Measurements from ENCODE around the gene ADO.
"Not testable (repeated sequence)": the region's sequence is repeated elsewhere in the genome, so short reads cannot be mapped to it uniquely, and the experiment has no call there.

Gene ADO
- long read RNA-seq, donor 1, transcript ADO-201 (1 exons, 3,627 nt): major isoform, 32 of 32 reads
- long read RNA-seq, donor 1, partial matches to known transcripts: 0 of 32 reads
- long read RNA-seq, donor 1, other reads (novel, unspliced or antisense): 0 of 32 reads
- long read RNA-seq, donor 2, transcript ADO-201 (1 exons, 3,627 nt): major isoform, 38 of 38 reads
- long read RNA-seq, donor 2, partial matches to known transcripts: 0 of 38 reads
- long read RNA-seq, donor 2, other reads (novel, unspliced or antisense): 0 of 38 reads
- long read RNA-seq, donor 3, transcript ADO-201 (1 exons, 3,627 nt): major isoform, 21 of 21 reads
- long read RNA-seq, donor 3, partial matches to known transcripts: 0 of 21 reads
- long read RNA-seq, donor 3, other reads (novel, unspliced or antisense): 0 of 21 reads
- long read RNA-seq, donor 4, transcript ADO-201 (1 exons, 3,627 nt): major isoform, 42 of 42 reads
- long read RNA-seq, donor 4, partial matches to known transcripts: 0 of 42 reads
- long read RNA-seq, donor 4, other reads (novel, unspliced or antisense): 0 of 42 reads
- long read RNA-seq, donor 5, transcript ADO-201 (1 exons, 3,627 nt): major isoform, 33 of 33 reads
- long read RNA-seq, donor 5, partial matches to known transcripts: 0 of 33 reads
- long read RNA-seq, donor 5, other reads (novel, unspliced or antisense): 0 of 33 reads
- long read RNA-seq, donor 6, transcript ADO-201 (1 exons, 3,627 nt): major isoform, 33 of 33 reads
- long read RNA-seq, donor 6, partial matches to known transcripts: 0 of 33 reads
- long read RNA-seq, donor 6, other reads (novel, unspliced or antisense): 0 of 33 reads
- long read RNA-seq, donor 7, transcript ADO-201 (1 exons, 3,627 nt): major isoform, 72 of 72 reads
- long read RNA-seq, donor 7, partial matches to known transcripts: 0 of 72 reads
- long read RNA-seq, donor 7, other reads (novel, unspliced or antisense): 0 of 72 reads
- long read RNA-seq, donor 8, transcript ADO-201 (1 exons, 3,627 nt): major isoform, 41 of 41 reads
- long read RNA-seq, donor 8, partial matches to known transcripts: 0 of 41 reads
- long read RNA-seq, donor 8, other reads (novel, unspliced or antisense): 0 of 41 reads

GRCh38 chr10:62804356-62805230 lies at the start of gene ADO:
Gene ADO (plus strand): TSS chr10:62804720. CDS start chr10:62805060, 340 bp downstream.
- peak; percentile 99 for DNase-seq

- no peak for DNase-seq
These were observed 49.6 kb upstream of the ADO start for GRCh38 chr10:62754963-62755362.

GRCh38 chr10:62755662-62756653 lies 48.6 kb upstream of the ADO start:
- DNase-seq: no peak

GRCh38 chr10:62759599-62760175 lies 44.8 kb upstream of the ADO start:
- DNase-seq: no peak

- no peak for DNase-seq
These were observed 44.1 kb upstream of the ADO start for GRCh38 chr10:62760401-62760800.

- no peak for DNase-seq
These were observed 43.4 kb upstream of the ADO start for GRCh38 chr10:62761115-62761514.

- no peak for DNase-seq
These were observed 41.4 kb upstream of the ADO start for GRCh38 chr10:62763155-62763554.

- no peak for DNase-seq
These were observed 40.5 kb upstream of the ADO start for GRCh38 chr10:62764011-62764410.

- DNase-seq: no peak
These were observed 38.8 kb upstream of the ADO start for GRCh38 chr10:62765726-62766125.

- no peak for DNase-seq
These were observed 38.1 kb upstream of the ADO start for GRCh38 chr10:62766386-62766785.

GRCh38 chr10:62769574-62770242 lies 34.8 kb upstream of the ADO start:
- DNase-seq: no peak

GRCh38 chr10:62772186-62772974 lies 32.1 kb upstream of the ADO start:
- DNase-seq: no peak

- no peak for DNase-seq
These were observed 26.4 kb upstream of the ADO start for GRCh38 chr10:62778125-62778524.

- no peak for DNase-seq
These were observed 24.9 kb upstream of the ADO start for GRCh38 chr10:62779487-62780248.

- DNase-seq: not testable (repeated sequence)
These were observed 20.0 kb upstream of the ADO start for GRCh38 chr10:62784537-62784936.

GRCh38 chr10:62788285-62788684 lies 16.2 kb upstream of the ADO start:
- DNase-seq: not testable (repeated sequence)

- DNase-seq: no peak
These were observed 15.6 kb upstream of the ADO start for GRCh38 chr10:62788861-62789467.

Data from right kidney (tissue), 9 donors.